Bone marrow (tissue), 2 donors: ENCODE data around the gene TIMP1.
A peak's percentile ranks its signal among the peaks of the same experiment; 100 is the strongest.
"Not testable (repeated sequence)": the region's sequence is repeated elsewhere in the genome, so short reads cannot be mapped to it uniquely, and the experiment has no call there.

ENCODE experiments used
- DNase-seq, 2 donors: peaks; one replicate each; lab custom pipeline; 2025; lab: John Stamatoyannopoulos, UW

Gene TIMP1

GRCh38 chrX:47603125-47603524, 20.9 kb downstream of the TIMP1 start:
- DNase-seq: not testable (repeated sequence)

GRCh38 chrX:47605024-47605423, 22.8 kb downstream of the TIMP1 start:
- no peak for DNase-seq

DNA sequence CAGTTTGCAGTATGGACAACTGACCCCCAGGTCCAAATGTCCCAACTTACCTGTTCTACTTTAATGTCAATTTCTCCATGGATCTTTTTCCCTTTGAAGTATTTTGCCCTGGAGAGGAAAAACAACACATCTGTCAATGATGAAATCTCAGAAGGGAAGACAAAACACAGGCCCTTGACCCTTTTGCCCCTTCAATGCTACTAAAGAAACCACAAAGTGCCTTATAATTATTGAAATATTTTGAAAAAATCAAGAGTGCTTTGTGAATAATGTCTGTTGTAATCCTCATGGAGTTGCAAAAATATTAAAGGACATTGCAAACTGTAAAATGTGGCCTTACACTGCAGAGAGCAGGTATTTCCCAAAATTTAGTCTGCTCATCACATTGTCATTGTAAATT, 24.9 kb downstream of the TIMP1 start:
- DNase-seq: no peak

GRCh38 chrX:47608130-47608810, 26.0 kb downstream of the TIMP1 start:
- peak in 1 of 2 donors; percentile 52 for DNase-seq

- no peak for DNase-seq
Measured at GRCh38 chrX:47610511-47610910, 28.3 kb downstream of the TIMP1 start.

DNA sequence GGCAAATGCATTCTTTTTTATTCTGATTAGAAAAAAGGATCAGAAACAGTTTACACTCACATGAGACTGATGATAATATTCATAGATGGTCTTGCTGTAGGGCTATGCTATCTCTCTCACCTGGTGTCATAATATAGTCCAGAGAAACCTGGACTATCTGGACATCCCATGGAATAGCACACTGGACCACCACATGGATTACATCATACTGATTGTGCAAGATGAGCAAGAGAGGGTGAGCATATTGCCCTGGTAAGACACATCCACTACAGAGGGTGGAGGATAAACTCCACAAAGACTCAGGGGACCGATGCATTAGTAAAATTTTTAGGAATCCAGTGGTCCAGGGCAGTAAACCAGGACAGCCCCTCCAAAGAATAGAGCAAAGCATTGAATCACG, 29.3 kb downstream of the TIMP1 start:
- DNase-seq: no peak

DNA sequence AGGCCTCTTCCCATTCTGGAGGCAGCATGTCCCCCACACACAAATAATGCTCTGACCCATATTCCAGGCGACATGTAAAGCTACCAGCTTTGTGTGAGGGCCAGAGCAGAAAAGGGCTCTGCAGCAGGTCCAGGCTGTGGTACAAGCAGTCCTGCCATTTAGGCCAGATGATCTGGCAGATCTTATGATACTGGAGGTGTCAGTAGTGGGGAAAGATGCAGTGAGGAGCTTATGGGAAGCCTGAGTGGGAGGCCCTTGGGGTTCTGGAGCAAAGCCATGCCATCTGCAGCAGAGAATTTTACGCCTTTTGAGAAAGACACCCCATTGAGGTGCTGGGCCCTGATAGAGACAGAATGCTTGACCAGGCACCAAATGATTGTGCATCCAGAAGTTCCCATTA, 29.7 kb downstream of the TIMP1 start:
- DNase-seq: no peak

DNA sequence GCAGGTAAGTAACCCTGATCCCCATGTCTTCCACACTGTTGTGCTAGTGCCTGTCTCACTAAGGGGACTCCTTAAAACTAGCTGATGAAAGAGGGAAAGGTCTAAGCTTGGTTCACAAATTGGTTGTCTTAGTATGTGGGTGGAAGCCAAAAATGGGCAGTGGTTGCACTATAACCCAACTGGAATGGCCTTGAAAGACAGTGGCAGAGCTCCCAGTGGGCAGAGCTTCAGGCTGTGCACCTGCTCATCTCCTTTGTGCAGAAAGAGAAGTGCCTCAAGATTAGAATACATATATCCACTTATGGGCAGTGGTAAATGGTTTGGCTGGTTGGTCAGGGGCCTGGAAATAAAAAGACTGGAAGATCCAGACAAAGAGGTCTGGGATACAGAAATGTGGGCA, 30.2 kb downstream of the TIMP1 start:
- no peak for DNase-seq

DNA sequence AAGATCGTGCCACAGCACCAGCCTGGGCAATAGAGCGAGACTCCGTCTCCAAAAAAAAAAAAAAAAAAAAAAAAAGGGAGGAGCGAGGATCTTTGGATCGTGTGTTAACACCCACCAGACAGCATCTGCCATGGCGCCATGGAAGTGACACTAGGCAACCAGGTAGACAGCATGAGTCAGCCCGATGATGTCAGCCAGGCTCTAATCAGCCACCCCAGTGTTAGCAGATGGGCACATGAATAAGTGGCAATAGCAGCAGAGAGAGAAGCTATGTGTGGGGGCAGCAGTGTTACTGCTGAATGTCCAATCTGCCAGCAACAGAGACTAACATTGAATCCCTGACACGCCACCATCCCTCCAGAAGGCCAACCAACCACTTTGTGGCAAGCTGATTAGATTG, 30.8 kb downstream of the TIMP1 start:
- no peak for DNase-seq

- no peak for DNase-seq
Measured at GRCh38 chrX:47614618-47615017, 32.4 kb downstream of the TIMP1 start.

DNA sequence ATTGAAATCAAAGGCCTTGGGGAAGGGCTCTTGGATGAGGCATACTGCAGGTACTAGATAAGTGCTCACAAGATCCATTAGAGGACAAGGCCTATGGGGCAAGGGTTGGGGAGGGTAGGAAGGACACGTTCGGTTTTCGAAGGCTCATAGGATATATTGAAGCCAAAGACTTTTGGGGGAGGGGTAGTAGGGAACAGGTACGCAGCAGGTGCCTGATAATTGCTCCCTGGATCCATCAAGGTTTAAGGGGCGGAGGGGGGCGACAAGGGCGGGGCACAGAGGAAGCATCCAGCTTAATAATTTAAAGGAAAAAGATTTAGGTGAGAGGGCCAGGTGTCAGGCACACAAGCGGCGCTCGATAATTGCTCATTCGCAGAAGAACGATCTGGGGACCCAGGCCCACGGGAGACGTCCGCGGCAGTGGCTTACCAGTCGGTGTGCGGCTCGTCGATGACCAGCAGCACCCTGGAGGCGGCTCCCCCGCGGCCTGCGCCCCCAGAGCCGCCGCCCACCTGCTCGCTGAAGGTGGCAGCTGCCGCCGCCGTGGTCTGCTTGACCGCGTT, 36.8 kb downstream of the TIMP1 start:
- no peak for DNase-seq

DNA sequence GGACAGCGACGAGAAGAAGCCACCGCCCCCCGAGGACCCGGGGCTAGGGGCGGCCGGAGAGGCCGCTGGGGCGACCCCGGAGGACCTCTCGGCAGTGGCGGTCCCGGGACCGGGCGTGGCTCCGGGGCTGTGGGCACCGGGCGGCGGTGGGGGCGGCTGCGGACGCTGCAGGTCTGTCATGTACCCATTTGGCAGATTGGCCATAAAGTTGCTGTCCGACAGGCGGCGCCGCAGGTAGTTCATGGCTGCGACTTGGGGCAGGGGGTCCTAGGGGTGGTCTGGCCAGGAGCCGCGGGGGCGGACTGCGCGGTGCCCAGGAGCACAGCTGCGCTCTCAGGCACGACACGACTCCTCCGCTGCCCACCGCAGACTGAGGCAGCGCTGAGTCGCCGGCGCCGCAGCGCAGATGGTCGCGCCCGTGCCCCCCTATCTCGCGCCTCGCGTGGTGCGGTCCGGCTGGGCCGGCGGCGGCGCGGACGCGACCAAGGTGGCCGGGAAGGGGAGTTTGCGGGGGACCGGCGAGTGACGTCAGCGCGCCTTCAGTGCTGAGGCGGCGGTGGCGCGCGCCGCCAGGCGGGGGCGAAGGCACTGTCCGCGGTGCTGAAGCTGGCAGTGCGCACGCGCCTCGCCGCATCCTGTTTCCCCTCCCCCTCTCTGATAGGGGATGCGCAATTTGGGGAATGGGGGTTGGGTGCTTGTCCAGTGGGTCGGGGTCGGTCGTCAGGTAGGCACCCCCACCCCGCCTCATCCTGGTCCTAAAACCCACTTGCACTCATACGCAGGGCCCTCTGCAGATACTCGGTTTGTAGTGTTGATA, 37.5 kb downstream of the TIMP1 start, which contains the start of gene SYN1:
Gene SYN1, minus strand, starts transcription at position 372 of the 817 bp plus-strand sequence. Its CDS starts 129 bp downstream, at position 243.
- peak; percentile 21 to 26 for DNase-seq

GRCh38 chrX:47620303-47620685, 38.1 kb downstream of the TIMP1 start:
- no peak for DNase-seq

DNA sequence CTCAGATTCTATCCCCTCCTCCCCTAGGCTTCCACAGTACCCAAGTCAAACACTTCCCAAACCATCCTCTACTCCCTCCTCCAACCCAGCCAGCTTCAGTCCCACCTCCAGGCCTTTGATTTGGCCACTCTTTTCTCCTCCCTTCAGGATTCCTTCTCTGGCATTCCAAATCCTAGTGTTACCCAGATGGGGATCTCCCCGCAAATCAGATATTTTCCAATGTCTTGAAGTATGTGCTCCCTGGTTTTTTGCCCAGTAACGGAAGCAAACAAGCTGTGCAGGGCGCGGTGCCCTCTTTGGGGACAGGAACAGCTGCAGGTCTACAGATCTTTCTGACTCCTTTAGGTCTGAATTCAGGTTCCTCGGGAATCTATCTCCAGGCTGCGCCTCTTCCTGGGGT, 39.6 kb downstream of the TIMP1 start:
- DNase-seq: no peak

- no peak for DNase-seq
Measured at GRCh38 chrX:47623540-47624027, 41.3 kb downstream of the TIMP1 start.

- no peak for DNase-seq
Measured at GRCh38 chrX:47625365-47625764, 43.1 kb downstream of the TIMP1 start.

GRCh38 chrX:47628982-47629381, 46.7 kb downstream of the TIMP1 start:
- no peak for DNase-seq

GRCh38 chrX:47629419-47630200, 47.4 kb downstream of the TIMP1 start, which contains the start of gene CFP:
Gene CFP, minus strand, starts transcription at chrX:47629930. Its CDS starts 86 bp downstream, at chrX:47629844.
- peak in 1 of 2 donors; percentile 6 for DNase-seq

GRCh38 chrX:47631676-47632075, 49.4 kb downstream of the TIMP1 start:
- DNase-seq: no peak

GRCh38 chrX:47632666-47633065, 50.4 kb downstream of the TIMP1 start:
- DNase-seq: no peak

- peak in 1 of 2 donors; percentile 2 for DNase-seq
Measured at GRCh38 chrX:47633689-47634590, 51.7 kb downstream of the TIMP1 start.
